HG02763 (cell line): ENCODE measurements around the gene PHF19.

Experiments used
- ATAC-seq: cut with Tn5 transposase; IDR thresholded peaks from one replicate; pipeline ENCODE4 v1.9.1; 2021; ENCODE audit warnings: mild to moderate bottlenecking, moderate library complexity; ENCODE audit not compliant: unreplicated experiment

PHF19 gene

DNA sequence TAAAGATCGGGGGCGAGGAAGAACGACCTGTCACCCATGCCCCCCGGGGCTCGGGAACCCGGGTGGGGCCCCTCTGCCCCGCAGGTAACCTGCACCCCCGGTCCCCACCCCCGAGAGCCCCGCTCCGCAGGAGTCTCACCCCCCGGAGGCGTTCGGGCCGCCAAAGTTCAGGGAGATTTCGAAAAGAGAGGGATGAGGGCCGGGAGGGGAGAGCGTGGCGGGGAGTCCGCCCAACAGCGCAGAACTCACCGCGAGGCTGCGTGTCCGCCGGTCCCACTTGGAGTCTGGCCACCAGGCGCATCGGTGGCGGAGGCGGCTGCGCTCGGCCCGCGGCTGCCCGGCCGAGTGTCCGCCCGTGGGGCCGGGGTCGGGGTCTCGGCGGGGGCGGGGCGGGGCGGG, at the start of gene PHF19:
Gene PHF19, minus strand, starts transcription at position 347 of the 399 bp plus-strand sequence. CDS start 2,447 bp downstream, outside the sequence.
- ATAC-seq = peak; percentile 6

DNA sequence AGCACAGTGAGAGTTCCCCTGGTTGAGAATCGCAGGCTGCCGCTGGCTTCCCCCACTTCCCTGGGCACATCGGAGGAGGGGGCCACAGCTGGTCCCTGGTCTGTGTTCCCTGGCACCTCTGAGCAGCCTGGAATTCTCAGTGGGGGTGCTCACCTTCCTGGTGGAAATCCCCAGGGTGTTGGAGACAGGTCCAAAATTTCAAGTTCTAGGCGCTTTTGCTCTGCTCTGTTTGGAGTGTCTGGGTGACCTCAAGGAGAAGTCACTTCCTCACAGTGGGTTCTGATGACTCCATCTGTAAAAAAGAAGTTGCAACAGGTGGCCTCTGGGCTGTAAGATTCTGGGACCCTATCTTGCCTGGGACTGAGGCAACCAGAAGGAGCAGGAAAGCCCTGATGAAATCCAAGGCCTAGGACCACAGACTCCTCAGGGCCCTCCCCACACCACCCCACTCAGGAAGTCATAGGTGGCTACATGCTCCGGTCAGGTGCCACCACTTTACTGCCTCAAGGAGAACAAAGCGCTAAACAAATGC, 49.5 kb upstream of the PHF19 start, which contains the start of gene TRAF1:
Gene TRAF1, minus strand, starts transcription at position 400 of the 532 bp plus-strand sequence. CDS start 721 bp downstream, outside the sequence.
- ATAC-seq = peak; percentile 18

DNA sequence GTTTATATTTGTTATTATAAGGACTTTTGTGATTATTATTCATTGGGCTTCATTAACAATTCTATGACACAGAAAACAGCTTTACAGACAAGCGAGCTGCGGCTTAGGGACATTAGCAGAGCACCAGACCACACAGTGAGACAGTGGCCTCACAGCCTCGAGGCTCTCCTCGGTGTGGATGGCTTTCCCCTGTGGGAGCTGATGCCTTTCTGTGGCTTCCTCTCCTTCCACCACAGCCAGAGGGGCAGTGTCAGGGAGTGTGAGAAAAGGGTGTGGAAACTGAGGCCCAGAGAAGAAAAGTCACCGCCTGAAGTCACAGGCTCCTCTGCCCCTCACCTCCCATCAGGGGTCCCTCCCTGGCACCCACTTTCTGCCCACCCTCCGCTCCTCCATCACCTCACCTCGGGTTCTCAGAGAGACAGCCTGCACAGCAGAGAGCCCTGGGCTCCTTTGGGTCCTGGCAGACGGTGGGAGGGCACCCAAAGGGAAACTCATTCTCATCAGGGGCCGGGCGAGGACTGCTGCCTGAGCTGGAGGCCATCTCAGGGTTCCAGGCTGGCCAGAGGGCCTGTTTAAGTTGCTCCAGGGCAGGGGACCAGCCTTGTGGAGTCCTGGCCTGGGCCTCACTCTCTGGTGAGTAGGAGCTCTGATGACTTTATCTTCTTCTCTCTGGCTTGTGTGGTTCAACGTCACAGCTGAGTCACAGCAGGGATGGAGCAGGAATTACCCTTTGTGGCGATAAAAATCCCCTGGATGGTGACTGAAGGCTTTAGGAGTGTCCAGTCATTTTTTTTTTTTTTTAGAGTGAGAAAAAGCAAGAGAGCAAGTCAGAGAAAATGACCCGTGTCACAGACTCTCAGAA, 48.8 kb upstream of the PHF19 start:
- ATAC-seq = peak; percentile 26

DNA sequence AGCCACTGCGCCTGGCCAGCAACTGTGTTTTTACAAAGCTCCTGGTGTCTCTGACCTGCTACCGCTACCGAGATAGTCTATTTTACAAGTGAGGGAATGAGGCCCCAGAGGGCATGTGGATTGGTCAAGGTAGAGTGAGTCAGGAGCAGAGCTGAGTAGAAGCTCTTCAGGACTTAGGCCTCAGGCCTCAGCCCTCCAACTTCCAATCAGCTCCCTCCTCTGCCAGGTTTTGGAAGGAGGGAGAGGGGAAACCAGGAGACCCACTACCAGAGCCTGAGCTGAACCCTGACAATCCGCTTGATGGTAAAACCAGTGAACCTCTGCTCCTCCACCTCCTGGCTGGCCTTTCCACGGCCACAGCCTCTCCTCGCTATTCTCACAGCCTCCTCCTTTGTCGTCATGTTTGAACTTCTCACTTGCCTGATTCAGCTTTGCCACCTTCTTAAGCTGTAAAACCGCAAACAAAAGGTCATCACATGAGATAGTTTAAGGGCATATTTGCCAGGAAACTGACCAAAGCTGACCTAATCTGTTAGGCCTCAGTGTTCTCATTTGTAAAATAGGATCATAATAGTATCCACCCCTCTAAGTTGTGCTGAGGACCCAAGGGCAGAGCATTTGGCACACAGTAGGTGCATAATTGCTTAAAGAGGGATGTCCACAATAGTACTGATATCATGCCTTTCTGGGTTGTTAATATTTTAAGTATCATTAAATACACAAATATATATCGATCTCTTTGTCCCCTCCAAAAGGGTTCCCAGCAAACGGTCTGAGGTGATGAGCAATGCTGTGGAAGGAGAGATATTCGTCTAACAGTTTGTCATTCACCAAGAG, 47.9 kb upstream of the PHF19 start:
- ATAC-seq = no peak

DNA sequence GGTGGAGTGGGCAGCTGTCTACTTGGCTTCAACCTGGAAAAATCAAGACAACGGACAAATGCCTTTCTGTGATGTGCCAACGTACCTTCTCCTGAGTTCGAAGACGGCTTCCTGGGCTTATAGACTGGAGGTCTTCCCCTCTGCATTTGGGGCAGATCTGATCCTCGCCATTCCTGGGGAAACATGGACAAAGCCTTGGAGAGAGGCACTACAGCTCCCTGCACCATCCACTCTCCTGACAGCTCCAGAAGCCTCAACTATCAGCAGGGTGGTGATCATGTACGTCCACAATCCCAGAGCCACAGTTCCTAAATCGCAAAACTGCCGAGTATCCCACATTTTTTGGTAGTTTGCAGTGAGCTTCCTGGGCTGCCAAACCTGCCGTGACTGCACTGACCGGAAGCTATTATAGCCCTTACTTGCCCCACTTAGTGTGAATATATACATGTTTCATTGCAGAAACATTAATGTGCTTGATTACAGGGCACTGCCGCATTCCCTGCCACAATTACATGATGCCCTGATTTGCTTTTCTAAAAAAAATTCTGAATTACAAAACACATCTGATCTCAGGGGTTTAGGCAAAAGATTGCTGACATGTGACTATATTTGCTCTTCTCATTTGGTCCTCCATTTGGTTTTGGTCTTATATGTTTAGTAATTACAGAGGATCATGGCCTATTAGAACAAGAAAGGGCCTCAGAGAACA, 46.8 kb upstream of the PHF19 start:
- no peak for ATAC-seq

DNA sequence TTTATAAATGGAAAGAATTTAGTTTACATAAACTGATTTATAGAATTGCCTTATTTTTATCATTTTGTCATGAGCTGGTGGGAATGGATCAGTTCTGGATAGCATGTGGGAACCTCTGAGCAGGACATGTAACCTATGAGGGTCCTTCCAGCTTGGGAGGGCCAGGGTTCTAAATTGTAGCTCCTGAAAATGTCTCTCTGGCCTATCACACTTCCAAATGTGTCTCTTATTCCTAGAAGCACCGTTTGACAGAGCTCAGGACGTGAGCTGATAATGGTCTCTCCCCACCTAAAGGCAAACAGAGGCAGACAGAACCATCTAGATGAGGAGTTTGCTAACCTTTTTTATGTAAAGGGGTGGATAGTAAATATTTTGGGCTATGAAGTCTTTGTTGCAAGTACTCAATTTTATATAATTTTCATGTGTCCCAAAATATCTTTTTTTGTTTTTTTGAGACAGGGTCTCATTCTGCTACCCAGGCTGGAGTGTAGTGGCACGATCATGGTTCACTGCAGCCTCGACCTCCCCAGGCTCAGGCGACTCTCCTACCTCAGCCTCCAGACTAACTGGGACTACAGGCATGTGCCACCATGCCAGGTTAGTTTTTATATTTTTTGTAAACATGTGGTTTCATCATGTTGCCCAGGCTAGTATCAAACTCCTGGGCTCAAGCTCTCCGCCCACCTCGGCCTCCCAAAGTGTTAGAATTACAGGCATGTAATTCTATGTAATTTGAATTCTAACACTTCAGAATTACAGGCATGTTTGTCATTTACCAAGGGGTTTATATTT, 45.6 kb upstream of the PHF19 start:
- no peak for ATAC-seq

DNA sequence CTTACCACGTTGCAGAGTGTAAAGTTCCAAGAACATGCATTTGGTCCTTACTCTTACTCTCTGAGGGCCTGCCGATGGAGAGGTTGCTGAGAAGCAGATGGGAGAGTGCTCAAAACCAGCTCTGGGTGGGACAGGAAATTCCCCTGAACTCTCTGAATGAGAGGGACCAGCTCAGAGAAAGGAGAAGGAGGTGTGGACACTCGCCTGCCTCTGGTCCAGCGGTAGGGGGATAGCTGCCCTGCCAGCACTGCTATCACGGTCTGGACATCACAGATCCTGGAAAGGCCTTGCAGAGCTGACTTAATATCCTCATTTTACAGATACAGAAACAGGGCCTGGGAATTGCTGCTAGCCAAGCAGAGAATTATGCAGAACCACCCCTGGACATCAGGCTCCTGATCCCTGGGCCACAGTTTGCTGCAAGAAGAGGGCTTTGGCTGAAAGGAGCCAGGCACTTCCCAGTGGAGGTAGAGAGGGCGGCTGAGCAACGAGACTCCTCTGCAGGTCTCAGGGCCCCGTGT, 44.7 kb upstream of the PHF19 start:
- ATAC-seq = no peak

DNA sequence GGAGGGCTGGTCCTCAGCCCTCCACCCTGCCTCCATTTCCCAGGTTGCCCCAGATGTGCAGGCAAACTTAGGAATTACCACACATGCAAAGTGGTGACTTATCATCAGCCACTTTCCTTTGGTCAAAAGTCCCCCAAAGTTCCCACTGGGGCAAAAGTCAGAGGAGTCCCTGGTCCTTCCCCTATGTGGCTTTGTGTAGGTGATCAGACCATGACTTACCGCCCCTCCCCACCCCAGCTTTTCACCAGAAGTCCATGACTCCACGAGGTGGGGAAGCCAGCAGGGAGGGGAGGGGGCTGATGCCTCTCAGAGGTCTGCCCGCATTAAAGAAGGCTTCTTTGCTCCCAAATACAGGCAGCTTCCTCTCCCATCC, 43.8 kb upstream of the PHF19 start:
- no peak for ATAC-seq

DNA sequence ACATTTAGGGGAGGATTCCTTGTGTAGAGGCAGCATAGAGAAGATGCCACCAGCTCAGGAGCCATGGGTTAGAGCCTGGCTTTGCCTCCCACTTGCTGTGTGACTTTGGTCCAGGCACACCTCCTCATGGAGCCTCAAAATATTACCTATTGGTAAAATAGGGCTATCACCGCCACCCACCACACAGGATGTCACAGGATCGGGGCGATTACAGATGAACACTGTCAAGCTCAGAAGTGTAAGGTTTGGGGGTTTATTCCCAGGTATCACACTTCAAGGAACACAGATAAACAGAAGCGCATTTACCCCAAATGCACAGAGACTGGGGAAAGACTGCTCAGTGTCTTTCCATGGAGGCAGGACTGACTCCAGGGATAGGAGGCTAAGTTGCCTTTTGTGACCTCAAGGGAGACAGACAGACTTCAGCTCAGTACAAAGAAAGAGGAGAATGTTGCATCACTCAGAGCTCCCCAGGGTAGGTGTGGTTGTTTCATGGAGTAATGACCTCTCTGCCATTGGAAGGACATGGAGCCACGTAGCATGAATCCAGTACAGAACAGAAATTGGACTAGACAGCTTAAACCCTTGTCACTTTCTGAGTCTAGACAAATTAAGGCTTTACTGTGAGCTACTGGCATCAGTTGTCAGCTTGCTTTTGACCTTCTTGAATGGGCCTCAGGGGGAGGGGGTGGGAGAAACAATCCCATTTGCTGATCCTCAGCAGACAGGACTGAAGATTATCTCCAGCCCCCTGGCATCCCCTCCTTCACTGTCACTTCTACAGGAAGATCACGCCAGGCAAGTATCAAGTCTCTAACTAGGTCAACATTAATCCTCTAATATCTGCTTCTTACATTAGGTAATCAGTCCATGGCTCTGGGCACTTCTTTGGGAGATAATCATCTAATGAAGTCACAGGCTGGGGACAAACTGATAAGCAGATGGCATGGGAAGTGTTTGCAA, 43.1 kb upstream of the PHF19 start:
- no peak for ATAC-seq

DNA sequence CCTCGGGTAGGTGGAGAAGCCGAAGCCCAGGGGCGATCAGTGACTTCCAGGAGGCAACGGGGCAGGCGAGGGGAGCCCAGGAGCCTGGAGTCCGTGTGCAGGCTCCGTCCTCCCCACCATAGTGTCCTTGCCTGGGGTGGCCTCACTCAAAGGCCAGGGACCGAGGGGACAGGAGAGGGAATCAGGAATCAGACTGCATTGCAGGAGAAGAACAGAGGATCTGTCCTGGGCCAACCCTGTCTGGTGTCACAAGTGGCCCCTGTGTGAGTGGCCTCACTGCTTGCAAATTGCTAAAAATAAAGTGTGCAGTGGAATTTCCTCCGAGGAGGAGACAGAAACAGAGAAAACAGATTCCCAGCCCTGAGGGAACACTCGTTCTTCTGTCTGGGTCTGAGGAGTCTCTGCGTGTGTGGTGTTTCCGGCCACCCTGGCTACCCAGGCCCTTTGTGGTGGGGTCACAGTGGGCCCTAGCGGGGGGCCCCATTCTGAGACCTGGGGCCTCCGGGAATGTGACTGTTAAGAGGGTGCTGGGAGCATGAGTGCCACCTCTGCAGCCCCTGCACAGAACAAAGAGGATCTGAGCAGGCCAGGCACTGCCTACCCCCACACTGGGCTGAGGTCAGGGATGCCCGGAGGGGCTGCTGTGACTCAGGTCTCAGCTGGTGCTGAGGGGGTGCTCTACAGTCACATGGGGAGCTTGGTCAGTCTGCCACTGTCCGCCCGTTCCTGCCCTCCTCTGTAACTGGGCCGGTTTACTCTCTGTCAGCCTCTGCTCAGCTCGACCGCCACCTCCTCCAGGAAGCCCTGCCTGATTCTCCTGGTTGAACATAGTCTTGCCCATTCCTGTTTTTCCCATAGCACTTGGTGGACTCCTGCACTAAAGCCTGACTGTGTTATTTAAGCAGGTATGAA, 42.2 kb upstream of the PHF19 start:
- no peak for ATAC-seq

DNA sequence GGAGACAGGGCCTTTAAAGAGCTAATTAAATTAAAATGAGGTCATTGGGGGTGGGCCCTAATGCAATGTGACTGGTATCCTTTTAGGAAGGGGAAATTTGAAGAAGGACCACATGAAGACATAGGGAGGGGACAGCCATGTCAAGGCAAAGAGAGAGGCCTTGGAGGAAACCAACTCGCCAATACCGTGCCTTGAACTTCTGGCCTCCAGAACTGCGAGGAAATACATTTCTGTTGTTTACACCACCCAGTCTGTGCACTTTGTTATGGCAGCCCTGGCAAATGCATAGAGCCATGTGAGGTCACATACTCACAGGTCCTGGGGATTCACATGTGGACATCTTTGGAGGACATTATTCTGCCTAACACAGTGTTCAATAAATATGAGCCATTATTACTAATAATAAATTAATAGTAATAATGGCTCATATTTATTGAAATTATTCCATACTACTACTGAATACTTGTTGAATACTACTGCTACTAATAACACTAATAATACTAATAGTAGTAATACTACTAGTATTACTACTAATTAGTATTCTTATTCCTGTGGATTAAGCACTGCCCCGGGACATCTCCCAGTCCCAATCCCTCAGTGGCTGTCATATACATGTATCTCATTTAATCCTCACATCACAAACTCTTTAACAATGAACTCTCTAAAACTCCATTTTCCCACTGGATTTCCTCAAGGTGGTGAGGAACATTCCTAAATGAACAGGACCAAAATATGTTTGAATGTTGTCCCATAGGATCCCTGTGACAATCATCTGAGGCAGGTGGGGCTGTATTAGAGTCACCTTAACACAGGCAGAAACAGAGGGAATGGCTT, 41.2 kb upstream of the PHF19 start:
- ATAC-seq = no peak

DNA sequence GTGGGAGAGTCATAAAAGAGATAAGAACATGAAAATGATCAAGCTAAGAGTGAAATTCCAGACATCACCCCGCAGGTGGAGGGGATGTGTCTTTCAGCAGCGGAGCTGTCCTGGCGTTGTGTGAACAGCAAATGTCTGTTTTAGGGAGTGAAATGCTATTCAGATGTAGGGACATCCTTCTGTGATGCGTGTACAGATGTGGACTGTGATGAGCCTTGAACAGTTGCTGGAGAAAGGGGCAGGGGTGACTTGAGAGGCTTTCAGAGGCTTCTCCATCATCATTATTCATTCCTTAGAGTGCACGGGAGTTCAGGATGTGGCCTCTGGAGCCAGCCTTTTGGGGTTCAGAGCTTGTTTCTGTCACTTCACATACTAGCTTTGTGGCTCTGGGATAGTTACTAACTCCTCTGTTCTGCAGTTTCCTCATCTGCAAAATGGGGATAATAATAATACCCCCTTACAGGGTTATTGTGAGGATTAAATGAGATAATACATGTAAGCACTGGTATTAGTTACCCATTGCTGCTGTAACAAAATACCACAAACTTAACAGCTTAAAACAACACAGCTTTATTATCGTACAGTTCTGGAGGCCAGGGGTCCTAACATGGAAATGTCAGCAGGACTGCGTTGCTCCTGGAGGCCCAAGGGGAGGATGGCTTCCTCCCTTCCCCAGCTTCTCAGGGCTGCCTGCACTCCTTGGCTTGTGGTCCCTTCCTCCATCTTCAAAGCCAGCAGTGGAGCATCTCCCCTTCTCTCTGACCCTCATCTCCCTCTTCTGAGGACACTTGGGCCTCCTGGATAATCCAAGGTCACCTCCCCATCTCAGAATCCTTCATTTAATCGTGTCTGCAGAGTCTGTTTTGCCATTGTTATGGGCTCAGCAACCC, 40.2 kb upstream of the PHF19 start:
- no peak for ATAC-seq

DNA sequence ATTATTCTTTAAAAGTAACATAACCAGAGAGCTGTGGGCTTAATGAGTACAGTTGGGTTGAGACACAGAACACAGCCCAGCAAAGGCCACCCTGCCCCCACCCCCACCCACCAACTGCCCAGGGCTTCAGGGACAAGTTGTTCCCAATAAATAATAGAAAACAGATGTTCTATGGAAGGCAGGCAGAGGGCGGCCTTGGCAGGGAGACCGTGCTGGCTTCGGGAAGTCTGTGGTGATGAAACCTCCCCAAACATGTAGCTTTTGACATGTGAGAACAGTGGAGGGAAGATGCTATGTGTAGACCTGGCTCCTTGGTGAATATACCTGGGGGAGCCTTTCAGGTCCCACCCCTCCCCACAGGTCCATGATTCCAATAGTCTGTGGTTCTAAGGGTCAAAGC, 39.6 kb upstream of the PHF19 start:
- no peak for ATAC-seq

DNA sequence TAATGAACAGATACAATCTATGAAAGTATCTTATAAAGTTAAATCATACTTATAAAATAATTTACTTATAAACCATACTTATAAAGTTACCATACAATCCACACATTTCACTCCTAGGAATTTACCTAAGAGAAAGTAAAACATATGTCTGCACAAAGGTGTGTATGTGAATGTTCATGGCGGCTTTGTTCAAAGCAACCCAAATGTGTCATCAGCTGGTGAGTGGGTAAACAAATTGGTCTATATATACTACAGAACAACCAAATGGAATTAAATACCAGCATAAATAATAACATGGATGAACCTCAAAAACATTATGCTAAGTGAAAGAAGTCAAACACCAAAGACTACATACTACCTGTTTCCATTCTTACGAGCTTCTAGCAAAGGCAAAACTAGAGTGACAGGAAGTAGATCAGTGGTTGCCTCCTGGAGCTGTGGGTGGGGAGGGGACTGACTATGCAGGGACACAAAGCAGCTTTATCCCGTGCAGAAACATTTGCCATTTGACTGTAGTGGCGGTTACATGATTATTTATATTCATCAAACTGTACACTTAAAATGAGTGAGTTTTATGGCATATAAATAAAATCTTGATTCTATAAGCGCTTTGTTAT, 39.0 kb upstream of the PHF19 start:
- no peak for ATAC-seq

DNA sequence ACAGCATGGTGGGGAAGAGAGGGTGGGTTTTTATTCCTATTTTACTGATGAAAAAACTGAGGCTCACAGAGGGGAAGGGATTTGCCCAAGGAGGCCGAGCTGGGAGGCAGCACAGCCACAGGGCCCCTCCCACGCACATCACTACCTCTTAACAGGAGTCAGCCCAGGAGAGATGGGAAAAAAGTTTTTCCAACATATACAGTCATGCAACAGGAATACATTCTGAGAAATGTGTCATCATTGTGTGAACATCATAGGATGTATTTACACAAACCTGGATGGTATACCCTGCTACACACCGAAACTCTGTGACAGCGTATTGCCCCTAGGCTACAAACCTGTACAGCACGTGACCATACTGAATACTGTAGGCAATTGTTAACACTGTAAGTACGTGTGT, 38.0 kb upstream of the PHF19 start:
- no peak for ATAC-seq
